Large intestine (tissue), 3 donors: ENCODE data around the gene IQGAP1. TPM values are rescaled to one million over a fixed set of nuclear protein-coding genes. Genes with fewer than 3 reads are reported as not detected.
A peak's percentile ranks its signal among the peaks of the same experiment; 100 is the strongest.
"Not testable (repeated sequence)": the region's sequence is repeated elsewhere in the genome, so short reads cannot be mapped to it uniquely, and the experiment has no call there.

Experiments
- DNase-seq, 2 donors: peaks; one replicate each; pipeline versions ENCODE4 v3.0.0 to v3.0.0-alpha.2; 2013
- H3K27ac ChIP-seq: one replicate; pipeline ENCODE4 v1.5.1; 2013; ENCODE audit warnings: low read length
- H3K27me3 ChIP-seq: 2 replicates; pipeline ENCODE4 v1.6.1; 2013; ENCODE audit warnings: low read length; ENCODE audit not compliant: control insufficient read depth, insufficient read depth
- H3K36me3 ChIP-seq: 2 replicates; pipeline ENCODE4 v1.6.1; 2013; ENCODE audit warnings: low read length; ENCODE audit not compliant: control insufficient read depth, insufficient read depth
- H3K4me1 ChIP-seq: one replicate; pipeline ENCODE4 v1.6.1; 2013; ENCODE audit warnings: low read length; ENCODE audit not compliant: control insufficient read depth, insufficient read depth
- H3K4me3 ChIP-seq: one replicate; pipeline ENCODE4 v1.5.1; 2013; ENCODE audit warnings: low read length
- H3K9me3 ChIP-seq: one replicate; pipeline ENCODE4 v1.6.1; 2013; ENCODE audit warnings: mild to moderate bottlenecking, low read depth, low read length, moderate library complexity; ENCODE audit not compliant: control insufficient read depth
- WGBS: methylation state at CpG from one replicate; pipeline ENCODE4 v1.1.5; 2013; ENCODE audit warnings: low lambda C conversion rate; ENCODE audit not compliant: insufficient coverage; 5-methylcytosine and 5-hydroxymethylcytosine counted together
- polyA plus RNA-seq: library from polyadenylated mRNA; unstranded; fragments of 120-200 nt; gene quantifications from one replicate; pipeline ENCODE4 v1.2.1, GENCODE V29; 2013

Gene IQGAP1
- polyA plus RNA-seq, 1 donor: 90.9 TPM

DNA sequence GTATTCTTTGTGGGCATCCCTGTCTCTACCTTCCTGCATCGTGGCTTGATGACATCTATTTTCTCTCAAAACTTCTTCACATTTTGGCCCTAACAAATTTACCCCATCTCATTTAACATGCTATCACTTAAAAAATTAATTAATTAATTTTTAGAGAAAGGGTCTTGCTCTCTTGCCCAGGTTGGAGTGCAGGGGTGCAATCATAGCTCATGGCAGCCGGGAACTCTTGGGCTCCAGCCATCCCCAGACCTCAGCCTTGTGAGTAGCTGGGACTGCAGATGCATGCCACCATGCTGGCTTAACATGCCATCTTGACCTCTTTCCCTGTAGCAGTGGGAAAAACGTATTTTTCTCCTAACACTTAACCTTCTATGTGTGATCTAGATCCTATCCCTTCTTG is 20.6 kb downstream of the IQGAP1 start:
- Histone ChIP-seq H3K4me1 (peaks cover 10% of the 10 kb centered on the region), H3K27ac (no peak overlapping the region), H3K36me3 (no peaks in the 10 kb centered on the region), H3K4me3 (no peak overlapping the region), H3K27me3 (no peaks in the 10 kb centered on the region), H3K9me3 (no peaks in the 10 kb centered on the region)
- no peak for DNase-seq
- 42% methylated on average over 2 of the region's 3 CpGs for WGBS

DNA sequence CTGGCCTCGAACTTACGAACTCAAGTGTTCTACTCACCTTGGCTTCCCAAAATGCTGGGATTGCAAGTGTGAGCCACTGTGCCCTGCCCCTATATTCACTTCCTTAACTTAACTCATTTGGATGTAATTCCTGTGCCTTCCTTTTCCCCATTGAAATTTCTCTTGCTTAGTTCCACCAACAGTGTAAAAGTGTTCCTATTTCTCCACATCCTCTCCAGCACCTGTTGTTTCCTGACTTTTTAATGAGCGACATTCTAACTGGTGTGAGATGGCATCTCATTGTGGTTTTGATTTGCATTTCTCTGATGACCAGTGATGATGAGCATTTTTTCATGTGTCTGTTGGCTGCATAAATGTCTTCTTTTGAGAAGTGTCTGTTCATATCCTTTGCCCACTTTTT is 21.5 kb downstream of the IQGAP1 start:
- H3K4me1 ChIP-seq: peaks cover 11% of the 10 kb centered on the region
- not testable (repeated sequence) for H3K4me3 ChIP-seq, DNase-seq, H3K27me3 ChIP-seq, H3K27ac ChIP-seq, H3K36me3 ChIP-seq, H3K9me3 ChIP-seq
- WGBS: 88% methylated on average over 2 of the region's 3 CpGs

GRCh38 chr15:90410316-90410715 is 22.3 kb downstream of the IQGAP1 start:
- not testable (repeated sequence) for H3K4me3 ChIP-seq, H3K9me3 ChIP-seq, DNase-seq, H3K36me3 ChIP-seq, H3K27ac ChIP-seq, H3K27me3 ChIP-seq
- H3K4me1 ChIP-seq: peaks cover 11% of the 10 kb centered on the region
- no CpG with 5 or more reads among the region's 4 CpGs for WGBS

DNA sequence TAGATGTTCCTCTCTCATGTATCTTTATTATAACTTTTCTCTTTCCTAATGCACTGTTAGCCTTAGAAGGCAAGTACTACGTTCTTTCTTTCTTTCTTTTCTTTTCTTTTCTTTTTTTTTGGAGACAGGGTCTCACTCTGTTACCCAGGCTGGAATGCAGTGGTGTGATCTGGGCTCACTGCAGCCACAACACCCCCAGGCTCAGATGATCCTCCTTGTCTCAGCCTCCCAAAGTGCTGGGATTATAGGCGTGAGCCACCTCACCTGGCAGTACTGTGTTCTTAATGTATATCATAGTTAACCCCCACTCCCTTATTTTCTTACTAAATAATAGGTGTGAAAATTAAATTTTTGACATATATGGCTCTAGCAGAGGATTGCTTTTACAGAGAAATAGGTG is 23.1 kb downstream of the IQGAP1 start:
- Histone ChIP-seq H3K9me3 (no peaks in the 10 kb centered on the region), H3K36me3 (no peaks in the 10 kb centered on the region), H3K27me3 (no peaks in the 10 kb centered on the region), H3K27ac (no peak overlapping the region), H3K4me3 (no peak overlapping the region), H3K4me1 (peaks cover 11% of the 10 kb centered on the region)
- DNase-seq: no peak
- 63% methylated on average over 1 of the region's 2 CpGs for WGBS

- H3K4me1 ChIP-seq: peaks cover 11% of the 10 kb centered on the region
- no CpG with 5 or more reads among the region's 3 CpGs for WGBS
- peak overlapping the region; percentile 49 for H3K27ac ChIP-seq
- H3K36me3 ChIP-seq: no peaks in the 10 kb centered on the region
- no peaks in the 10 kb centered on the region for H3K9me3 ChIP-seq
- no peak overlapping the region for H3K4me3 ChIP-seq
- DNase-seq: peak; percentile 56 to 83
- no peaks in the 10 kb centered on the region for H3K27me3 ChIP-seq
These were observed 24.5 kb downstream of the IQGAP1 start for GRCh38 chr15:90412356-90413194.

DNA sequence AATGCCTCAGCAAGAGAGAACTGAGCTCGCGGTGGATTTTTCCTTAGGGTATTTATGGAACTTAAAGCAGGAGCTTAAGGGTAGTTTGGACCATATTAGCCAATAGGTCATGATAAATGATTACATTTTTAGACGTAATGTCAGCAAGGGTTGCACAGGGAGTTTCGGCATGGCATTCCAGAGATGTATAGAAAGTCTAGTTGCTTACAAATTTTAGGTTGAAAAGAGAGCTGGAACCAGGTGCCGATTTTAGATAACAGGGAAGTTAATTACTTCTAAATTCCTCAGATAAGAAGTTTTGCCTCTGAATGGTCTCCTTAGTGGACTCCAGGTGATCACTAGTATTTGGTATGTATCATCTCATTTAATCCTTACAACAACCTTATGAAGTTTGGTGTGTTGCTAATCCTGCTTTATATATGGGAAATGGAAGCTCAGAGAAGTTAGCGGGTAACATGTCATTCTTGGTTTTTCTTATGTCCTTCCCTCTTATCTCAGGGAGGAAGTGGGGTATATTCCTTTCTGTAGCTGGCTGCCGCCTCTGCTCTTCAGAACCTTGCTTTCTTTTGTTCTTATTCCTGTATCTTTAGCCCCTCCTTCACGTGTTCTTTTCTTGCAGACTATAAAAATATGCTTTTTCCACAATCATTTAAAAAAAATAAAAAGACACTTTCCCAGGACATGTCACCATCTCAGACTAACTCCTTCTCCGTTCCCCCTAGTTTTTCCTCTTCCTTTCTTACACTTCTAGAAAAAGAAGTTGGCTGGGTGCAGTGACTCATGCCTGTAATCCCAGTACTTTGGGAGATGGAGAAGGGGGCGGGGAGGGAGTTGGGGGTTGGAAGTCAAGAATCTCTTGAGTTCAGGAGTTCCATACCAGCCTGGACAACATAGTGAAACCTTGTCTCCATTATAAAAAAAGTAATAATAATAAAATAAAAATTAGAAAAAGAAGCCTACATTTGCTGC is 25.7 kb downstream of the IQGAP1 start:
- H3K27ac ChIP-seq: peak overlapping the region; percentile 49
- WGBS: 69% methylated on average over 3 of the region's 10 CpGs
- peaks cover 11% of the 10 kb centered on the region for H3K4me1 ChIP-seq
- H3K9me3 ChIP-seq: no peaks in the 10 kb centered on the region
- no peak for DNase-seq
- no peak overlapping the region for H3K4me3 ChIP-seq
- H3K27me3 ChIP-seq: no peaks in the 10 kb centered on the region
- no peaks in the 10 kb centered on the region for H3K36me3 ChIP-seq

GRCh38 chr15:90414408-90415028 is 26.5 kb downstream of the IQGAP1 start:
- Histone ChIP-seq H3K9me3 (no peaks in the 10 kb centered on the region), H3K36me3 (no peaks in the 10 kb centered on the region), H3K4me1 (peaks cover 11% of the 10 kb centered on the region), H3K27ac (no peak overlapping the region), H3K27me3 (no peaks in the 10 kb centered on the region), H3K4me3 (no peak overlapping the region)
- DNase-seq: no peak
- 94% methylated on average over 5 of the region's 9 CpGs for WGBS

DNA sequence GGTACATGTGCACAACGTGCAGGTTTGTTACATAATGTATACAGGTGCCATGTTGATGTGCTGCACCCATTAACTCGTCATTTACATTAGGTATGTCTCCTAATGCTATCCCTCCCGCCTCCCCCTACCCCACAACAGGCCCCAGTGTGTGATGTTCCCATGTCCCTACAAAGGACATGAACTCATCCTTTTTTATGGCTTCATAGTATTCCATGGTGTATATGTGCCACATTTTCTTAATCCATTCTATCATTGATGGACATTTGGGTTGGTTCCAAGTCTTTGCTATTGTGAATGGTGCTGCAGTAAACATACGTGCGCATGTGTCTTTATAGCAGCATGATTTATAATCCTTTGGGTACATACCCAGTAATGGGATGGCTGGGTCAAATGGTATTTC is 28.0 kb downstream of the IQGAP1 start:
- not testable (repeated sequence) for H3K4me3 ChIP-seq, H3K36me3 ChIP-seq, DNase-seq, H3K27me3 ChIP-seq, H3K27ac ChIP-seq, H3K9me3 ChIP-seq
- WGBS: 100% methylated on average over 1 of the region's 5 CpGs
- H3K4me1 ChIP-seq: peaks cover 11% of the 10 kb centered on the region

DNA sequence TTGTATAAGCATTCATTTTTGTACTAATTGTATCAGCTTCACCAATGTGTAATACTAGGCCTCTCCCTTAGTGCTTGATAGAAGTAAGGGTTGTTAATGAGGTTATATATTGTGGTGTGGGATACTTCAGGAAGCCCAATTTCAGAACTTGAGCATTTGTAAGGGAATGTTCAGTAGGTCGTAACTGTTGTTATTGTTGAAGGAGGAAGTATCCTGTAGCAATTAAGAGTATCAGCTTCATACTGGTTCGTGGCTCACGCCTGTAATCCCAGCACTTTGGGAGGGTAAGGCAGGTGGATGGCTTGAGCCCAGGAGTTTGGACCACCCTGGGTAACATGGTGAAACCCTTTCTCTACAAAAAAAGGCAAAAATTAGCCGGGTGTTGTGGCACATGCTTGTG is 30.6 kb downstream of the IQGAP1 start:
- no peak for DNase-seq
- WGBS: 80% methylated on average over 1 of the region's 4 CpGs
- H3K27me3 ChIP-seq: no peaks in the 10 kb centered on the region
- H3K9me3 ChIP-seq: no peaks in the 10 kb centered on the region
- H3K4me1 ChIP-seq: peaks cover 2% of the 10 kb centered on the region
- no peak overlapping the region for H3K4me3 ChIP-seq
- H3K36me3 ChIP-seq: no peaks in the 10 kb centered on the region
- no peak overlapping the region for H3K27ac ChIP-seq

DNA sequence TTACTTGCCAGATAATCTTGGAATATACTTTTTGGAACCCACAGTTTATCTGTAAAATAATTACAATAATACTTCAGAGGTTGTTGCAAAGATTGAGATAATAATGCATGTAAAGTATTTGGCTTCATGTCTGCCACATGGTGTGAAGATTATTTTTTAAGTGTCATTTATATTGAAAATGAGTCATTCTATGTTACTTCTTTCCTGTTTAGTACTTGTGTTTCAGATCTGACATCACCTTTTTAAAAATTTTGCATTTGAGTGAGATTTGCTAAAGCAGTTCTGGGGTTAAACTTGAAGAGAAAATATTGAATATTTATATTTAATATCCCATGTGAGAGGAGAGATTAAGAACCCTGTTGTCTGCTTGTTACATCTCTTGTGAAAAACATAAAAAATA is 31.2 kb downstream of the IQGAP1 start:
- peaks cover 4% of the 10 kb centered on the region for H3K4me1 ChIP-seq
- no peaks in the 10 kb centered on the region for H3K36me3 ChIP-seq
- no peak overlapping the region for H3K4me3 ChIP-seq
- no peak for DNase-seq
- no peaks in the 10 kb centered on the region for H3K9me3 ChIP-seq
- no peaks in the 10 kb centered on the region for H3K27me3 ChIP-seq
- H3K27ac ChIP-seq: no peak overlapping the region
